Activated T-helper 2 cell treated with anti-CD3 and anti-CD28 coated beads, Interferon-gamma antibody, Interleukin-2, Interleukin-4, amounts not matched to agents 10 μg/mL and 5 μg/mL and 100 μg/mL, durations not matched to agents 14 hours and 24 hours and 36 hours (primary cell): ENCODE measurements around the gene RAPSN. TPM values are rescaled to one million over a fixed set of nuclear protein-coding genes. Genes with fewer than 3 reads are reported as not detected.

ENCODE experiments used
- DNase-seq: peaks from one replicate; pipeline ENCODE4 v3.0.0; 2021; ENCODE audit warnings: low spot score
- H3K27ac Mint-ChIP-seq: one replicate; pipeline ENCODE4 v1.8.0; 2021; ENCODE audit warnings: mixed read lengths
- H3K27me3 Mint-ChIP-seq: one replicate; pipeline ENCODE4 v1.8.0; 2021; ENCODE audit warnings: low read depth, mixed read lengths
- H3K36me3 Mint-ChIP-seq: one replicate; pipeline ENCODE4 v1.8.0; 2021; ENCODE audit warnings: low read depth, mixed read lengths
- H3K4me1 Mint-ChIP-seq: one replicate; pipeline ENCODE4 v1.8.0; 2021; ENCODE audit warnings: low read depth, mixed read lengths
- H3K4me3 Mint-ChIP-seq: one replicate; pipeline ENCODE4 v1.8.0; 2021; ENCODE audit warnings: low read depth, mild to moderate bottlenecking, moderate library complexity, mixed read lengths
- H3K9me3 Mint-ChIP-seq: one replicate; pipeline ENCODE4 v1.8.0; 2021; ENCODE audit warnings: mixed read lengths
- intact Hi-C: fragments of 100-400 bp; cut with micrococcal nuclease; formaldehyde crosslinking; loops from one replicate; pipeline ENCODE4 v1.15.1; 2023
- total RNA-seq: library from RNA; stranded (reverse); gene quantifications from 2 replicates; pipeline ENCODE4 v1.2.3, GENCODE V29; 2022

The RAPSN gene
- total RNA-seq, 1 donor from 2014 or later, result 0.18 TPM

GRCh38 chr11:47394050-47394321 is 55.0 kb downstream of the RAPSN start:
- DNase-seq, result no peak
- Mint-ChIP-seq H3K9me3 (no peaks in the 10 kb centered on the region), H3K4me1 (peaks cover 19% of the 10 kb centered on the region), H3K4me3 (no peak overlapping the region), H3K27me3 (no peaks in the 10 kb centered on the region), H3K36me3 (no peaks in the 10 kb centered on the region), H3K27ac (peak overlapping the region; percentile 91)
- intact Hi-C loops, result no loop called here

DNA sequence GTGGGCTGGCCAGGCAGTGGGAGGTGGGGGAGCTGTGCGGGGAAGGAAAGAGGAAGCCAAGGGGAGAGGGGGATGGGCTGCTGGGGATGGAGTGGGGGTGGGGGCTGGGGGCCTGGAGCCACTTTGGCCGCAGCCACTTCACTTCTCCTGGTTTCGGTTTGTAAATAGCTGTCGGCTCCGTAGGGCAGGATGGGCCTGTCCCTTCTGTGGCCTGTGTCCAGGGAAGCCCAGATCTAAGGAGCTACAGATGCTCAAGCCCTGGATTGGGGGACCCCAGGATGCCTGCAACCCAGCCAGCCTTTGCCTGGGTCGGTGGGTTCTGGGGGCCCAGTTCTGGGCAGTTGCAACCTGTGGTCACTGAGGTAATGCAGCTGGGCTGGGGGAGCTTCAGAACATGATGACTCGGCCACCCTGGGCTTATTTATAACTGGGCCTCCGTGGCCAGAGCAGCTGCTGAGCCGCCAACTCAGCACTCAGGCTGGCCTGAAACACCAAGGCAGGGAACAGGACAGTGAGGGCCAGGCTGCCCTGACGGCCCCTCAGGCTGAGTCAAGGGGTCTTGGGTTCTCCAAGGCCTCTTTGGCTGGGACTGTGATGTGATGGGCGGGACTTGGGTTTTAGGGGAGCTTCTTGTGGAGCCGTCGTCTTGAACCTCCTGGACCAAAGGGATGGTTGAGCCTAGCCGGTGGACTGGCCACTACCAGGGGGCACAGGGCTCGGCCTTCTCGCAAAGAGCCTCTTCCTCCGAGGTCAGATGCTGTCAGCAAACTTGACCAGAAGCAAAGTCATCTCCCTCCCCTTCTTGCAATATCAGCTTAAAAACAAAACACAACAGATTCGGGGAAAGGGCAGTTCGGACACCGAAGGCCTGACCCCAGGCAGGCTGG is 55.5 kb downstream of the RAPSN start:
- H3K4me3 Mint-ChIP-seq, result no peak overlapping the region
- peaks cover 17% of the 10 kb centered on the region for H3K4me1 Mint-ChIP-seq
- no peaks in the 10 kb centered on the region for H3K9me3 Mint-ChIP-seq

GRCh38 chr11:47392546-47393162 is 56.3 kb downstream of the RAPSN start:
- no peak overlapping the region for H3K4me3 Mint-ChIP-seq
- intact Hi-C loops, result no loop called here
- no peaks in the 10 kb centered on the region for H3K36me3 Mint-ChIP-seq
- H3K27me3 Mint-ChIP-seq, result no peaks in the 10 kb centered on the region
- DNase-seq, result no peak
- H3K9me3 Mint-ChIP-seq, result no peaks in the 10 kb centered on the region
- no peak overlapping the region for H3K27ac Mint-ChIP-seq
- H3K4me1 Mint-ChIP-seq, result peaks cover 17% of the 10 kb centered on the region

More for the DNA sequence above, 55.5 kb downstream of the RAPSN start:
- no peaks in the 10 kb centered on the region for H3K27me3 Mint-ChIP-seq
- peak overlapping the region; percentile 91 for H3K27ac Mint-ChIP-seq
- intact Hi-C loops, result no loop called here
- DNase-seq, result no peak
- H3K36me3 Mint-ChIP-seq, result no peaks in the 10 kb centered on the region

DNA sequence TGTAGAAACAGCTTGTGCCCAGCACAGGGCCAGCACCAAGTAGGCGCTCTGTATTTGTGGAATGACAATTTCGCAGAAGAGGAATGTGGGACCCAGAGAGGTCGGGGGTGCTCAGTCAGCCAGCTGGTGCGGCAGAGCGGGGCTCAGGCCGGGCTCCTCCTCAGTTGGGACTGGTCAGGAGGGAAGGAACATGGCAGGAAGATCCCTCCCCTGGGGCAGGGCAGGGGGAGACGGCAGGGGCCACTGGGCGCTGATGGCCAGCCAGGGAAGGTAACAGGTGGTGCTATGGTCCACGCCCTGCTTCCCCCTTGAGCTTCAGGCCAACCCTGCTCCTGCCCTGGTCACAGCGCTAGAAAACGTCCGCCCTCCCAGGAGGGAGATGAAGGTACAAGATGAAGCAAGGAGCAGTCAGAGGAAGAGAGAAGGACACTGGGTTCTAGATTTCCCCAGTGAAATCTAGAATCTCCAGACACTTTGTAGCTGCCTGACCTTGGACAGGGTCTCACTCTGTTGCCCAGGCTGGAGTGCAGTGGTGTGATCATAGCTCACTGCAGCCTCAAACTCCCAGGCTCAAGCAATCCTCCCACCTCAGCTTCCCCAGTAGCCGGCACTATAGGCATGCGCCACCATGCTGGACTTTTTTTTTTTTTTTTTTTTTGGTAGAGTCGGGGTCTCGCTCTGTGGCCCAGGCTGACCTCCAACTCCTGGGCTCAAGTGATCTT is 57.1 kb downstream of the RAPSN start:
- intact Hi-C loops, result no loop called here
- no peaks in the 10 kb centered on the region for H3K27me3 Mint-ChIP-seq
- no peaks in the 10 kb centered on the region for H3K36me3 Mint-ChIP-seq
- H3K27ac Mint-ChIP-seq, result peak overlapping the region; percentile 42
- no peaks in the 10 kb centered on the region for H3K9me3 Mint-ChIP-seq
- no peak overlapping the region for H3K4me3 Mint-ChIP-seq
- no peak for DNase-seq
- peaks cover 17% of the 10 kb centered on the region for H3K4me1 Mint-ChIP-seq

- H3K4me3 Mint-ChIP-seq, result no peak overlapping the region
- H3K9me3 Mint-ChIP-seq, result no peaks in the 10 kb centered on the region
- peaks cover 17% of the 10 kb centered on the region for H3K4me1 Mint-ChIP-seq
- H3K36me3 Mint-ChIP-seq, result no peaks in the 10 kb centered on the region
- intact Hi-C loops, result no loop called here
- H3K27me3 Mint-ChIP-seq, result no peaks in the 10 kb centered on the region
- no peak for DNase-seq
- no peak overlapping the region for H3K27ac Mint-ChIP-seq
Measured at GRCh38 chr11:47391077-47391583, 57.8 kb downstream of the RAPSN start.

DNA sequence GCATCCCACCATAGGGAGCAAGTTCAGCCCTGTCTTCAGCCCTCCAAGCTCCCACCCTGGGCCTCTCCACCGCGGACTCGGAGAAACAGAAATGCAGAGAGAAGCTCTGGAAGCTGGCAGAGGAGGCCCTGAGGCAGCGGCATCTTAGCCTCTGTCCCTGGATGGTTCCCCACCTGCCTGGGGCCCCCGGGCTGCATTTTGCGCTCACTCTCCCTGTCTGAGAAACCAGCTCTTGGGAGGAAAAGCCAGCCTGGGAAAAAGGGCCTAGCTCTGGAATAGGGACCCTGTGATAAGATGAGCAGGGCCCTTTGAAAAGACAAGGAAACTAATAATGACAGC is 58.5 kb downstream of the RAPSN start:
- no peak overlapping the region for H3K4me3 Mint-ChIP-seq
- intact Hi-C loops, result no loop called here
- no peaks in the 10 kb centered on the region for H3K9me3 Mint-ChIP-seq
- no peaks in the 10 kb centered on the region for H3K27me3 Mint-ChIP-seq
- H3K4me1 Mint-ChIP-seq, result peaks cover 14% of the 10 kb centered on the region
- no peak overlapping the region for H3K27ac Mint-ChIP-seq
- no peak for DNase-seq
- H3K36me3 Mint-ChIP-seq, result no peaks in the 10 kb centered on the region

DNA sequence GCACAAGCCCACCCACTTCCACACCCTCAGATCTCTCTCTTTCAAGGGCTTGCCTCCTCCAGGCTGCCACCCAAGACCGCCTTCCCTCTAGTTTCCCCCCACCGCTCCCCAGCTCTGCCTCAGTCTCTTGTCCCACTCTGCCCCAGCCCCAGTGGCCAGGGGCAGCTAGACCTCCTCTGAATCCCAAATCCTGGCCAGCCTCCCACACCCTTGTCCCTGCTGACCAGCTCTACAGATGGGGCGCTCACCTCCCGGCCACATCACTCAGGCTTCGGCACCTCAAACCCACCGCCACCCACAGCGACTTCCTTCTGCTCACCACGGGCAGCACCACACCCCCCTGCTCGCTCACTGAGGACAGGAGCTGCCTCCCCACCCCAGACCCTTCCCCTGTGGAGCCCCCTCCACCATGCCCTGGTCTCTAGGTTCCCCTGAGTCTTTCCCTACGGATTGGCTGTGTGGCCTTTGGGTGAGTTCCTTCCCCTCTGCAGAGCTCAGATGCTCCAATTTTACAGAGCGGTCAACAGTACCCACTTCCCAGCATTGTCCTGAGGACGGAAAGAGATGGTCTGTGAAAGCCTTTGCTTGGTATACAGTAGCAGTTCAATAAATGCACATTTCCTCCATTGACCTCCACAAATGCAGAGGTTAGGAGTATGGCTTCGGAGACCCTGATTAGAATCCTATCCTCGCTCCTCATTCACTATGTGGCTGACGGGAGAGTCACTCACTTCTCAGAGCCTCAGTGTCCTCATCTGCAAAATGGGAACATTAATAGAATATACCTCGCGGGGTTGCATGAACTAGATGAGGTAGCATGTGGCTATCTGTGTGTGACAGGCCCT is 59.1 kb downstream of the RAPSN start:
- H3K27me3 Mint-ChIP-seq, result no peaks in the 10 kb centered on the region
- no peak overlapping the region for H3K27ac Mint-ChIP-seq
- H3K9me3 Mint-ChIP-seq, result no peaks in the 10 kb centered on the region
- H3K4me1 Mint-ChIP-seq, result peaks cover 13% of the 10 kb centered on the region
- no peak overlapping the region for H3K4me3 Mint-ChIP-seq
- no peaks in the 10 kb centered on the region for H3K36me3 Mint-ChIP-seq
- intact Hi-C loops, result no loop called here
- DNase-seq, result no peak

- no peak overlapping the region for H3K27ac Mint-ChIP-seq
- no peaks in the 10 kb centered on the region for H3K27me3 Mint-ChIP-seq
- no peaks in the 10 kb centered on the region for H3K9me3 Mint-ChIP-seq
- no peaks in the 10 kb centered on the region for H3K36me3 Mint-ChIP-seq
- intact Hi-C loops, result no loop called here
- DNase-seq, result no peak
- peaks cover 9% of the 10 kb centered on the region for H3K4me1 Mint-ChIP-seq
- H3K4me3 Mint-ChIP-seq, result no peak overlapping the region
Measured at GRCh38 chr11:47388697-47389576, 60.0 kb downstream of the RAPSN start.

- Mint-ChIP-seq H3K4me1 (peaks cover 9% of the 10 kb centered on the region), H3K4me3 (no peak overlapping the region), H3K9me3 (no peaks in the 10 kb centered on the region), H3K27me3 (no peaks in the 10 kb centered on the region), H3K27ac (no peak overlapping the region), H3K36me3 (no peaks in the 10 kb centered on the region)
- no peak for DNase-seq
- intact Hi-C loops, result no loop called here
Measured at GRCh38 chr11:47387944-47388696, 60.8 kb downstream of the RAPSN start.
